ENCODE data around the gene ZMYND19.
"Not testable (repeated sequence)": the region's sequence is repeated elsewhere in the genome, so short reads cannot be mapped to it uniquely, and the experiment has no call there.

ZMYND19 gene

GRCh38 chr9:137590469-137591383, at the start of gene ZMYND19:
ZMYND19 (minus strand) TSS chr9:137590512; CDS start chr9:137590263, 249 bp downstream.
- peak; percentile 83 to 93 (median 87) for DNase-seq (ENCODE audit: low read depth in 2 of 3, low spot score in 2 of 3)

GRCh38 chr9:137639303-137640051, 49.2 kb upstream of the ZMYND19 start:
- DNase-seq (ENCODE audit: low read depth in 2 of 3, low spot score in 2 of 3): no peak

- no peak for DNase-seq (ENCODE audit: low read depth in 2 of 3, low spot score in 2 of 3)
These were observed 48.4 kb upstream of the ZMYND19 start for GRCh38 chr9:137638680-137639079.

GRCh38 chr9:137634016-137634415, 43.7 kb upstream of the ZMYND19 start:
- DNase-seq (ENCODE audit: low read depth in 2 of 3, low spot score in 2 of 3): no peak

GRCh38 chr9:137632230-137633161, 42.2 kb upstream of the ZMYND19 start:
- no peak for DNase-seq (ENCODE audit: low read depth in 2 of 3, low spot score in 2 of 3)

- DNase-seq (ENCODE audit: low read depth in 2 of 3, low spot score in 2 of 3): no peak
These were observed 41.3 kb upstream of the ZMYND19 start for GRCh38 chr9:137631345-137632229.

GRCh38 chr9:137630679-137631078, 40.4 kb upstream of the ZMYND19 start:
- no peak for DNase-seq (ENCODE audit: low read depth in 2 of 3, low spot score in 2 of 3)

GRCh38 chr9:137630126-137630525, 39.8 kb upstream of the ZMYND19 start:
- DNase-seq (ENCODE audit: low read depth in 2 of 3, low spot score in 2 of 3): no peak

GRCh38 chr9:137627406-137627805, 37.1 kb upstream of the ZMYND19 start:
- not testable (repeated sequence) for DNase-seq (ENCODE audit: low read depth in 2 of 3, low spot score in 2 of 3)

GRCh38 chr9:137626464-137626863, 36.2 kb upstream of the ZMYND19 start:
- no peak for DNase-seq (ENCODE audit: low read depth in 2 of 3, low spot score in 2 of 3)

GRCh38 chr9:137622211-137622610, 31.9 kb upstream of the ZMYND19 start:
- not testable (repeated sequence) for DNase-seq (ENCODE audit: low read depth in 2 of 3, low spot score in 2 of 3)

GRCh38 chr9:137621131-137621757, 30.9 kb upstream of the ZMYND19 start:
- no peak for DNase-seq (ENCODE audit: low read depth in 2 of 3, low spot score in 2 of 3)

GRCh38 chr9:137620581-137620980, 30.3 kb upstream of the ZMYND19 start:
- DNase-seq (ENCODE audit: low read depth in 2 of 3, low spot score in 2 of 3): no peak

- no peak for DNase-seq (ENCODE audit: low read depth in 2 of 3, low spot score in 2 of 3)
These were observed 29.7 kb upstream of the ZMYND19 start for GRCh38 chr9:137620048-137620405.

- no peak for DNase-seq (ENCODE audit: low read depth in 2 of 3, low spot score in 2 of 3)
These were observed 29.1 kb upstream of the ZMYND19 start for GRCh38 chr9:137619240-137620047.

GRCh38 chr9:137618105-137619067, 28.1 kb upstream of the ZMYND19 start, which contains the start of gene EHMT1:
EHMT1 (plus strand) TSS chr9:137619005; CDS start chr9:137619029, 24 bp downstream.
- DNase-seq (ENCODE audit: low read depth in 2 of 3, low spot score in 2 of 3): peak; percentile 68 to 86 (median 85)

- no peak for DNase-seq (ENCODE audit: low read depth in 2 of 3, low spot score in 2 of 3)
These were observed 25.1 kb upstream of the ZMYND19 start for GRCh38 chr9:137615387-137615871.
